Activated effector memory CD4-positive, alpha-beta T cell treated with Interleukin-2 at 50 U/mL for 16 hours (primary cell): ENCODE results near the gene ARPC5L.
"Not testable (repeated sequence)": the region's sequence is repeated elsewhere in the genome, so short reads cannot be mapped to it uniquely, and the experiment has no call there.

Experiments
- DNase-seq: peaks from one replicate; pipeline ENCODE4 v3.0.0-alpha.2; 2020

ARPC5L gene

DNA sequence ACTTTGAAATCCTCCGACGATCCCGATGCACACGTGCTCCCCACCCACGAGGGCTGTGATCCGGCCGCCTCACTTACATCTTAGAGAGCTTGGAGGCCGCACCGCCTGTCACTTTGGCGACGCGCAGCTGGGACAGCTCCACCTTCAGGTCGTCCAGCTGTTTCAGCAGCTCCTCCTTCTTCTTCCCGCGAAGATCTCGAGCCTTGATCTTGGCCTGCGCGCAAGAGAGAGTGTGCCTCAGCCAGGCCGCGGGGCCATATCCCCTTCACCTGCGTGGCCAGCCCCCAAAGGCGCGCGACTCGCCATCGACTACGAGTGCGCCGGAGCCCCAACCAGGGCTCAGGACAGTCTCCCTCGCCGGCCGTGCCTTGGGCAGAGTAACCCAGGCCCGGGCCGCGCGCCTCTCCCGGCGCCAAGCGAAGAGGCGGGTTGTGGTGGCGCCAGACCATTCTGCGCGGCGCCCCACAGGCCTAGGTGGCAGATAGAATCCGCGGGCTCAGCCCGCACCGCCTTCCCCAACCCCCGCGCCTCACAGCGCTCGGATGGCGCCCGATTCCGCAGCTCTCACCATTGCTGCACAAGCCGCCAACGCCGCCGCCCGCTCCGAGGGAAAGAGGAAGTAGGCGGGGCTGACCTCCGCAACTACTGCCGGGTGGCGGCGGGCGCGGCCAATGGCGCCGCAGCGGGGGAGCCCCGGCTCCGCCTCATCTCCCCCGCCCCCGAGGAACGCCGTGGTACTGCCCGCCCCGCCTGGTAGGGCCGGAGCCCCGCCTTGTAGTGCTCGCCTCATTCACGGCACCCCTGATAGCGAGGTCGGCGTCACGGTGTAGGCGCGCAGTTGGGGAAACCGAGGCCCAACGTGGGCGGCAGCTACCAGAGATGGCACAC is at the start of gene ARPC5L, which contains the start of gene RPL35:
Gene ARPC5L (plus strand): TSS at position 789 of the 888 bp plus-strand sequence. CDS start 7,161 bp downstream, outside the sequence.
Gene RPL35 (minus strand): TSS at position 616 of the 888 bp plus-strand sequence. CDS start 45 bp downstream, at position 571.
- DNase-seq: peak; percentile 94

DNA sequence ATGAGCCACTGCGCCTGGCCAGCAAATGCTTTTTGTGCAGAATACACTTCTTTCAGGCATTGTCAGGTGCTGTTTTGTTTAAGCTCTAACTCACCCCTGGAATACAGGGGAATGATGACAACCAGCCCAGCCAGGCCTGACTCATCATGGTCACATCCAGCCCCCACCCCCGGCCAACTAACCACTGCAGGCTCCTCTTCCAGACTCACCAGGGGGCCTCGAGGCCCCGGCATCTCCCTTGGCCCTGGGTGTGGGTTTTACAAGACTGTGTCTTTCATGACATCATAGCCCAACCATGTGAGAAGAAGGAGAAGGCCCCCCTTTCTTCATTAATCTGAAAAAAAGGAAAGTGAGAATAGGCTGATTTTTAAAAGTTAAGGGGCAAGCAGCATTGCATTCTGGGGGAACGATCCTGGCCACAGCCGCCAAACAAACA is 49.5 kb upstream of the ARPC5L start:
- no peak for DNase-seq

DNA sequence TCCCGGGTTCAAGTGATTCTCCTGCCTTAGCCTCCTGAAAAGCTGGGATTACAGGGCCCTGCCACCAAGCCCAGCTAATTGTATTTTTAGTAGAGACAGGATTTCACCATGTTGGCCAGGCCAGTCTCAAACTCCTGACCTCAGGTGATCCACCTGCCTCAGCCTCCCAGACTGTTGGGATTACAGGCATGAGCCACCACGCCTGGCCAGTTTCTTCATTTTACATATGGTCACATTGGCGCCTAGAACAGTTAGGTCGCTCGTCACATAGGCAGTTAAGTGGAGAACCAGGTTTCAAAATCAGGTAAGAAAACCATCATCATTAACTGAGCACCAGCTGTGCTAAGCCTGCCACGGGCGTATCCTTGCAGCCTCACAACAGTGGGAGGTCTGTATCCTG is 48.9 kb upstream of the ARPC5L start:
- DNase-seq: no peak

DNA sequence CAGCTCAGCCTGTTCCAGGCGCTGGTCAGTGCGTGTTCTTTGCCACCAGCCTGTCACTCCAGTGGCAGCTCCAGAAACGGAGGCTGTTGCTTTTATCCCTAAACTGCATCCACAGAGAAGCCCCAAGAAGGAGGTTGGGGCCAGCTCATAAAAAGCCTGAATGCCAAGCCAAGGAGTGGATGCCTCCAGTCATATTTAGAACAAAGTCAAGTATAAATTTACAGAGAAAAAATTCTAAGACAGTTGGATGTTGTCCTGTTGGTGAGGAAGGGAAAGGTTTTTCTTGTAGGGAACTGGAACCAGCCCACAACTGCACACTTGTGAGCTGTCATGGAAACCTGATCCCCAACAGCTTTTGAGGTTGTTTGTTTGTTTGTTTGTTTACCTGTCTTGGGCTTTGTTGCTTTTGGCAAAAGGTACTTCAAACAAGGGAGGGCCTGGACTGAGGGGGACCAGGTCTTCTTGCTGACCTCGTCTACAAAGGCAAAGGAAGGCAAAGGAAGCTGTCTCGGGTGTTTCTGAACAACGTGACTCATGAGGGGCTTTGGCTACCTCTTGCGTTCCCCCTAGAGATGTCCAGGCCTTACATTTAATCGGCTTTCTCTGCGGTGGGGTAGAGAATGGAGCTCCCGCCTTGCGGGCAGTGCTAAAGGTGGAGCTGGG is 48.3 kb upstream of the ARPC5L start:
- DNase-seq: no peak

DNA sequence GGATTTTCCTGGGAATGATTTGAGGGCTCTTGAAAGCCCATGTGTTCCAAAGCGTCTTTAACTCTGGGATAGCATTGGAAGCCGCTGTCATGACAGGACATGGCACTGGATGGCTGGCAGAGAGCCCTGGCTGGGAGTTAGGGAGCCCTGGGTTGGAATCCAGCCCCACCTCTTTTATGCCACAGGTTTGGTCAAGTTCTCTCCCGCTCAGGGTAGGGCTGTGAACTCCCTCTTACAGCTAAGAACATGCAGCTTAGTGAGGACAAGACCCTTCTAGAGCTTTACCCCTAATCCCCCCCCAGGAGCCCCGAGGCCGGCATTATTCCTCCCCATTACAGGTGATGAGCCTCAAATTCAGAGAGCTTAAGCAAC is 47.8 kb upstream of the ARPC5L start:
- DNase-seq: no peak

DNA sequence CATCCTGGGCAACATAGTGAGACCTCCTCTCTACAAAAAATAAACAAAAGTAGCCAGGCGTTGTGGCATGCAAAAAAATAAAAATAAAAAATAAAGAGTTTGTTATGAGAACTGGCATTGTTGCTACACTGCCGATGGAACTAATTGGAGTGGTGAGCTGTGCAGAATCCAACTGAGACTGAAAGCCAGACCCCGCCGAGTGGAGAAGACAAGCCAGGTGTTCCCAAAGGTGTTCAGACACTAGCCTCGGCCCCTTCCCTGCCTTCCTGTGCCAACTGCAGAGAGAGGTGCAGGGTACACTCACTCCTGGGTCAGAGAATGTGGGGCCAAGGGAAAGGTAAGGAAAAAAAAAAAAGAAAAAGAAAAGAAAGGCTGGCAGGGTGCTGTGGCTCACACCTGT is 46.3 kb upstream of the ARPC5L start:
- no peak for DNase-seq

DNA sequence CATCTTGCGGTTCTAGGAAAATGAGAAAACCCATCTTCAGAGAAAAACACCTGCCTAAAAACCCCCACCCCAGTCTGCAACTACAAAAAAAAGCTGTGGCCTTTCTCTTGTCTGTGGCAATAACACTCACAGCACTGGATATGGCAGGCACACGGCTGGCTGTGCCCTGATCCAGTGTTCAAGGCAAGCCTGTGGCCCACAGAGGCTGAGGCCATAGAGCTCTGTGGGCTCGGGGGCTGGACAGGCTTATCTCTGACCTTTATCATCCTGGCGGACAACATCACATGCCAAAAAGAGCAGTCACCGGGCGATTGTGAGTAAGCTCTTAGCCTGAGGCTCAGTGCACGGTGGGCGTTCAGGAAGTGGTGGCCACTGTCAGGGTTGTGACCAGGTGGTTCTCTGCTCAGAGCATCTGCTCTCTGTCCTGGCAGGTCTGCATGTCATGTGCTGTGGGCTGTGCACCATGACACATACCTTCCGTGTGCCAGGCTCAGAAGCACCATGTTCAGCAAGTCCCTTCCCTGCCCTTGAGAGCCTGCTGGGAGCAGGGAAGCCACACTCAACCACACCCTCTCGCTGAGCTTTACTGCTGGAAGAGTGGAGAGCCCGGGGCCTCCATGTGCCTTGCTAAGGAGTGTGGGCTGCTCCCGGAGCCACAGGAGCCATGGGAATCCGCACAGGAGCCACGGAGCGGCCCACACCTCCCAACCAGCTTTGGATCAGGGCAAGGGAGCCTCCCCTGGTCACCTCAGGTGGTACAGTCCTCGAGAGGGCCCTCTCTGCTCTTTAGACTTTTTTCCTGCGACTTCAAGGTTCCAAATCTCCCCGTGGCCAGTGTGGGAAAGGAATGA is 43.3 kb upstream of the ARPC5L start:
- no peak for DNase-seq

DNA sequence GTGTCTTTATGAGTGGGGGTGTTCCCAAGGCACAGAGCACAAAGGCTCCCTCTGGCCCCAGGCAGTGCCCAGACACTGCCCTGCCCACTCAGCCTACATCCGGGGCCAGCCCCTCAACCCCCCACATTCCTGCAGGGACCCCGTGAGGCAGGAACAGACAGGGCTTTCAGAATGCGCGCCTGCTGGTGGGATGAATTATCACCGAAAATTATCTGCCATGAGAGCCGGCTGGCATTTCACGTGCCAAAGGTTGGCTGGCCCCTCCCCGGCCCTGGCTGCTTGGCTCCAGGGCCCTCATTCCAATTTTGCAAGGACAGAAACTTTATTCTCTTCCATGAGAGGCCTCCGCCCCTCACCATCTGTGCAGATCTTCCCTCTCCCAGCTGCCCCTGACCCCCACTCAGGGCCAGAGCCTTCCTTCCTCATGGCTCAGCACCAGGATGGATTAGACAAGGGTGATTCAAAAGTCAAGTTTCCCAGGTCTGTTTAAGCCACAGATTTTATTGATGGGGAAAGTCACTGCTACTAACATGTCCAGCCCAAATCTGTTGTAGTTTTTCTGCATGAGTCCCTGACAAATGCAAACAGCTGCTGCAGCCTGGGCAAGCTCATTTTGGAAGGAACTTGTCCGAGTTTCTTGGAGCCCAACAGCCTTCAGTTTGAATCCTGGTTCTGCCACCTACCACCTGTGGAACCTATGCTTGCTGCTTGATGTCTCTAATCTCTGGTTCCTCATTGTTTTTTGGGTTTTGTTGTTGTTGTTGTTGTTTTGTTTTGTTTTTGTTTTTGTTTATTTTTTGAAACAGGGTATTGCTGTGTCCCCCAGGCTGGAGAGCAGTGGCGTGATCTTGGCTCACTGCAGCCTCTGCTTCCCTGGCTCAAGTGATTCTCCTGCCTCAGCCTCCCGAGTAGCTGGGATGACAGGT is 41.0 kb upstream of the ARPC5L start:
- DNase-seq: no peak

DNA sequence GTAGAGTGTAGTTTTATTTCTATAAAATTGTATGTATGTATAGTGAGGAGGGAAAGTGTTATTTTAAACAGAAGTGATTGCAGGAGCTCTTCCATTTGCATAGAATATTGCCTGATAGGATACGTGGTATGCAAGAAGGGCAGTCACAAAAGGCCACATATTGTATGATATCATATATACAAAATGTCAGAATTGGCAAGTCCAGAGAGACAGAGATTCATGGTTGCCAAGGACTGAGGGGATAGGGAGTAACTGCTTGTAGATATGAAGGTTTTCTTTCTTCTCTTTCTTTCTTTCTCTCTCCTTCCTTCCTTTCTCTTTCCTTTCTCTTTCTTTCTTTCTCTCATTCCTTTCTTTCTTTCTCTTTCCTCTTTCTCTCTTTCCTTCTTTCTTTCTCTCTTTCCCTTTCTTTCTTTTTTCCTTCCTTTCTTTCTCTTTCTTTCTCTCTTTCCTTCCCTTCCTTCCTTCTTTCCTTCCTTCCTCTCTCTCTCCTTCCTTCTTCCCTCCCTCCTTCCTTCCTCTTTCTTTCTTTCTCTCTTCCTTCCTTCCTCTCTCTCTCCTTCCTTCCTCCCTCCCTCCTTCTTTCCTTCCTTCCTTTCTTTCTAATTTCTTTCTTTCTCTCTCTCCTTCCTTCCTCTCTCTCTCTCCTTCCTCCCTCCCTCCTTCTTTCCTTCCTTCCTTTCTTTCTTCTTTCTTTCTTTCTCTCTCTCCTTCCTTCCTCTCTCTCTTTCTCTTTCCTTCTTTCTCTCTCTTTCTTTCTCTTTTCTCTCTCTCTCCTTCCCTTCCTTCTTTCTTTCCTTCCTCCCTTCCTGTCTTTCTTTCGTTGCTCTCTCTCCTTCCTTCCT is 33.2 kb upstream of the ARPC5L start:
- no peak for DNase-seq

DNA sequence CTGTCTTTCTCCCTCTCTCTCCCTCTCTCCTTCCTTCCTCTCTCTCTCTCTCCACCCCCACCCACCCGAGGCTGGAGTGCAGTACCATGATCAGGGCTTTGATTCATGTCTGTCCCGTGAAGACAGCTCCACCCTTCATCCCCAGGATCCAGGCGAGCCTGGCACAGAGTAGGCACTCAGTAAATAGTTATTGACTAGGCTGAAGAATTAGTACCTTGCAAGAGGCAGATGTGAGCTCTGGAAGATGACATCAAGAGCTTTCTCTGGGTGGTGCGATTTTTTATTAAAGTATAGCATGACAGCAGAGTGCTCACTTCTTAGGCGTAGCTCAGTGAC is 32.6 kb upstream of the ARPC5L start:
- DNase-seq: no peak

DNA sequence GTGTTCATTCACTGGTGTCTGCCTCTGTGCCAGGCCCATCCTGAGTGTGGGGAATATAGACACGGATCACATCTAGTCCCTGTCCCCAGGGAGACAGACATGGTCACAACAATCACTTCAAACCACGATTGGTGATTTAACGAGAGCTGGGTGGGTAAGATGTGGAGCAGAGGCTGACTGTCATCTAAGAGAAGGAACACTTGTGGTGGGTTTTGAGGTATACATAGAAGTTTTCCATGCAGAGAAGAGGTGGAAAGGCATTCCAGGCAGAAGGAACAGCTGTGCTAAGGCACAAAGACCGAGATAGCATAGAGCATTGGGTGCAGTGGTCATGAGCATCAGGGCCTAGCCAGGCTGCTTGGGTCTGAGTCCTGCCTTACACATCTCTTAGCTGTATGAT is 31.3 kb upstream of the ARPC5L start:
- DNase-seq: no peak

DNA sequence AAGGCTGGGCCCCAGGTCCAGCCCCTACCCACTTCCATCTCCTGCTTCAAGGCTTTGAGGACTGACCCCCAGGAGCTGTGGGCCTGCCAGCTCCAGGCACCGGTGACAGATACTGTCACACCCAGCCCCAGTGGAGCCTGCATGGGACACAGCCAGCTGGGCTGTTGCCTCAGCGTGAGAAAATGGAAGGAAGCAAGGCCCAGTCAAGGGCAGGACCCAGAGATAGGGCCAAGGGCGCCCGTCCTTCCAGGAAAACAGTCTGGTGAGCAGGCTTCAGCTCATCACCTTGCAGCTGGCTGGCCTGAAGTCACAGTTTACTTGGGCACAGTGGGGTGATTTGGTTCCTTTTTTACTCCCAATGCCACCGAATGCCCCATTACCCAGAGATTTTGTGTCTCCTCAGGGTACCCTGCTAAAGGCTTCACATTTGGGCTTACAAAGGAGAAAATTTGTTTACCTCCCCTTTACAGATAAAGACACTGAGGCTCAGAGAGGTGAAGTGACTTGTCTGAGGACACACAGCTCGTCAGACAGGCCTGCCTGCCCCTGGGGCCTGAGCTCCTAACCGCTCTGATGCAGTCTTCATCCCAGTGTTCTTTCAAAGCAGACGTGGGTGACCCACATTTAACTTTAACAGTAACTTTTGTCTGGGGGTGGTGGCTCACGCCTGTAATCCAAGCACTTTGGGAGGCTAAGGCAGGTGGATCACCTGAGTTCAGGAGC is 30.1 kb upstream of the ARPC5L start:
- no peak for DNase-seq

DNA sequence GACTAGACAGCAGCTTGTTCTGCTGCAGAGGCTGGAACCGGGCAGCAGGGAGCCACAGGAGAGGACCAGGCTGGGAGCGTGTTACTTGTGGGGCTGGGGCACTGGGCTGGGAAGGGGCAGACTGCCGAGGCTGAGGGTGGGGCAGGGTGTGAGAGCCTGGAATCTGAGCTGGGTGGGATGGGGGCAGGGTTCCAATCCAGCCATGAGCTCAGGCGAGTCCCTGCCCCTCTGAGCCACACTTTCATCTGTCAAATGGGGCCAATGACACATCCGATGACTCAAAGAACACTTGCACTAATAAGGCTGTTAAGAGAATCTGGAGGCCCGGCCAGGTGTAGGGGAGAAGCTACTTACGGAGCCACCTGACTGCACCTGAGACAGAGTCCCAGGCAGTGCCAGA is 27.3 kb upstream of the ARPC5L start:
- DNase-seq: no peak

DNA sequence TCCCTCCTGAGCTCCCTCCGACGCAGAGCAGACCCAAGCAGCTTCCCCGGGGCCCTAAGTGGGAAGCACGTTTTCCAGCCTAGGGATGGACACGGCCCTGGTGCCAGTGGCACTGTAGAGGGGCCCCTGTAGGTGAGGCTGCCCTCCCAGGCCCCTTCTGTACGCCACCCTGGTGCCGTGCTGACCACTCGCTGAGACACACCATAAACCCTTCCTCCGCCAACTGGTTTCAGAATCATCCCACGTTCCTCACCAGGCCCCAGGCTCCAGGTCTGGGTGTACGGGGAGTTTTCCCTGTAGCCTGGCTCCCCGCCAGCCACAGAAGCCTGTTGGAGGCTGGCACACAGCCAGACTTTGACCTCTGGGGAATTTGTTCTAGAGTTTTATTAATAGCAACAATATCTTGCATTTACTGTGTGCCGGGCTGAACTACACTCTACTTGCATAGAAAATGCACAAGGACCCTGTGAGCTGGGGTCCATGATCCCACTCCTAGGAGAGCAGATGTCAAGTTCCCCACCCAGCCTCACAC is 26.8 kb upstream of the ARPC5L start:
- DNase-seq: no peak

DNA sequence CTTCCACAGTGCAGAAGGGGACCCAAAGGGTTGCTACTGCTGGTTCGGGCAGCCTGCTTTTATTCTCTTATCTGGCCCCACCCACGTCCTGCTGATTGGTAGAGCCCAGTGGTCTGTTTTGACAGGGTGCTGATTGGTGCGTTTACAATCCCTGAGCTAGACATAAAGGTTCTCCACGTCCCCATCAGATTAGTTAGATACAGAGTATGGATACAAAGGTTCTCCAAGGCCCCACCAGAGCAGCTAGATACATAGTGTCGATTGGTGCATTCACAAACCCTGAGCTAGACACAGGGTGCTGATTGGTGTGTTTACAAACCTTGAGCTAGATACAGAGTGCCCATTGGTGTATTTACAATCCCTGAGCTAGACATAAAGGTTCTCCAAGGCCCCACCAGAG is 23.8 kb upstream of the ARPC5L start:
- DNase-seq: not testable (repeated sequence)

DNA sequence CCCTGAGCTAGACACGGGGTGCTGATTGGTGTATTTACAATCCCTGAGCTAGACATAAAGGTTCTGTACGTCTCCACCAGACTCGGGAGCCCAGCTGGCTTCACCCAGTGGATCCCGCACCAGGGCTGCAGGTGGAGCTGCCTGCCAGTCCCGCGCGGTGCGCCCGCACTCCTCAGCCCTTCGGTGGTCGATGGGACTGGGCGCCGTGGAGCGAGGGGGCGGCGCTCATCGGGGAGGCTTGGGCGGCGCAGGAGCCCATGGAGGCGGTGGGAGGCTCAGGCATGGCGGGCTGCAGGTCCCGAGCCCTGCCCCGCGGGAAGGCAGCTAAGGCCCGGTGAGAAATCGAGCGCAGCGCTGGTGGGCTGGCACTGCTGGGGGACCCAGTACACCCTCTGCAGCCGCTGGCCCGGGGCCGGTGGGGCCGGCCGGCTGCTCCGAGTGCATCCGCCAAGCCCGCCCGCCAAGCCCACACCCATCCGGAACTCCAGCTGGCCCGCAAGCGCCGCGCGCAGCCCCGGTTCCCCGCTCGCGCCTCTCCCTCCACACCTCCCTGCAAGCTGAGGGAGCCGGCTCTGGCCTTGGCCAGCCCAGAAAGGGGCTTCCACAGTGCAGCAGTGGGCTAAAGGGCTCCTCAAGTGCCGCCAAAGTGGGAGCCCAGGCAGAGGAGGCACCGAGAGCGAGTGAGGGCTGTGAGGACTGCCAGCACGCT is 23.2 kb upstream of the ARPC5L start:
- DNase-seq: not testable (repeated sequence)

DNA sequence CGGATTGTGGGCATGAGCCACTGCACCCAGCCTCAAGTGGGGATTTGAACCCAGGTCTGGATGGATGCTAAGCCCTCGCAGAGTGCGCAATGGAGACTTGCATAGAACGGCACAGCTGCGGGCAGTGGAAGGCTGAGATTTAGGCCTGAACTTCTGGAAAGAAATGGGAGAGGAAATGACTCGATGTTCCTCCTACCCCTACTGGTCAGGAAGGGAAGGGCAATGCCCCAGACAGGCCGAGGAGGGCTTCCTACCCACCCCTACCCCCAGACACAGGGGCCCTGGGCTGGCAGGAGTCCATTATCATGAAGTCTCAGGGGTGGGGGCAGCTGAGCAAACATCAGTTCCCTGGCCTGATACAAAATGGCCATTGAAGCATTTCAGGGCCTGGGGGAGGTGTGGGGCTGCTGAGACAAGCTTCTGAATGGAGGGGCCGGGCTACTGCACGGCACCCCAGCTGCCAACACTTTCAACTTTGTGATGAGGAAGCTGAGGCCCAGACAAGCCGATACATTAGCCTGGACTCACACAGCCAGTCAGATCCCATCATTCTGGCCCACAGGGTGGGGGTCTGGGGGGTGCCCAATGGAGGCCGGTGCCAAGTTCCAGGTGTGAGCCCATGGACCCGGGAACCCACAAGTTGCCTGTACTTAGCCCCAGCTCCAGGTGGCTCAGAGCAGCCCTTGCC is 22.2 kb upstream of the ARPC5L start:
- DNase-seq: no peak

DNA sequence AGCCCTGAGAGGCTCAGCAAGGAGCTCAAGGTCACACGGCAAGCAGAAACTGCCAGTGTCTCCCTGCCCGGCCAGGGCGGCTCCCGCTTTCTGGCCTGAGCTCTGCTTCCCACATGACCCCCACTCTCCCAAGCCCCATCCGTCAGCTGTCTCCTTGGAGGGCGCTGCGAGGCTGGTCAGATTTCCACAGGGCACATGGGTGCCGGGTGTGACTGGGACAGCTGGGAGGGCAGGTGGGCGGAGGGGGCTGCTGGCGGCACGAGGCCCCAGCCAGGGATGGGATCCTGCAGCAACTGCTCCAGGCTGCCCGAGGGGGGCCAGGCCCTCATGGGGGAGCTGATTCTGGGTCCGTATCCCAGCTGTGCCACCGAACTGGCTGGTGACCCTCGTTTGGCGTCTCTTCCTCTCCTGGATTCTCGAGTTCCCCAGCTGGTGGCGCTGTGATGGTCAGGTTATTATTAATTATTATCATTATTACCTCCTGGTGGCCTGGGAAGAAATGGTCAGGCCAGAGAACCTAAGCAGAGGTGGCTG is 21.6 kb upstream of the ARPC5L start:
- no peak for DNase-seq
